DOHH2 (cell line): ENCODE results near the gene RENBP.

Source experiments
- H3F3A ChIP-seq: fragments of 200-600 bp; sonication (generic), shearing (Covaris generic); 2 replicates; pipeline ENCODE4 v1.6.0; 2016; ENCODE audit warnings: antibody characterized with exemption, mild to moderate bottlenecking; ENCODE audit not compliant: control insufficient read depth, insufficient read depth
- H3K27ac ChIP-seq: fragments of 200-600 bp; sonication (generic); 2 replicates; pipeline ENCODE4 v1.5.1; 2014; ENCODE audit warnings: low read depth, mild to moderate bottlenecking, low read length, moderate library complexity
- H3K27me3 ChIP-seq: fragments of 200-600 bp; sonication (generic); 2 replicates; pipeline ENCODE4 v1.6.1; 2014; ENCODE audit warnings: mild to moderate bottlenecking, low read length, mixed read lengths; ENCODE audit not compliant: control insufficient read depth
- H3K36me3 ChIP-seq: fragments of 200-600 bp; sonication (generic); 2 replicates; pipeline ENCODE4 v1.6.1; 2014; ENCODE audit warnings: mild to moderate bottlenecking, low read length, moderate library complexity, mixed read lengths; ENCODE audit not compliant: control insufficient read depth
- H3K4me1 ChIP-seq: fragments of 200-600 bp; sonication (generic); 2 replicates; pipeline ENCODE4 v1.6.1; 2014; ENCODE audit warnings: mild to moderate bottlenecking, low read length, mixed read lengths; ENCODE audit not compliant: control insufficient read depth
- H3K4me2 ChIP-seq: fragments of 200-600 bp; sonication (generic); 2 replicates; pipeline ENCODE4 v1.6.0; 2014; ENCODE audit warnings: mild to moderate bottlenecking, low read length, moderate library complexity
- H3K4me3 ChIP-seq: fragments of 200-600 bp; sonication (generic); 2 replicates; pipeline ENCODE4 v1.5.1; 2014; ENCODE audit warnings: mild to moderate bottlenecking, low read length, mixed read lengths
- H3K79me2 ChIP-seq: fragments of 200-600 bp; sonication (generic); 2 replicates; pipeline ENCODE4 v1.6.1; 2014; ENCODE audit warnings: mild to moderate bottlenecking, low read length, mixed read lengths; ENCODE audit not compliant: control insufficient read depth
- H3K9me2 ChIP-seq: fragments of 200-600 bp; sonication (generic); replicated peaks from 2 replicates; pipeline ENCODE4 v1.6.1; 2014; ENCODE audit warnings: mild to moderate bottlenecking, low read length, mixed read lengths; ENCODE audit not compliant: control insufficient read depth
- H3K9me3 ChIP-seq: fragments of 200-600 bp; sonication (generic); 2 replicates; pipeline ENCODE4 v1.6.1; 2014; ENCODE audit warnings: antibody characterized with exemption, low read length, mixed read lengths; ENCODE audit not compliant: control insufficient read depth, insufficient read depth
- H4K20me1 ChIP-seq: fragments of 200-600 bp; sonication (generic); 2 replicates; pipeline ENCODE4 v1.6.0; 2014; ENCODE audit warnings: low read depth, mild to moderate bottlenecking, antibody characterized with exemption, low read length, moderate library complexity; ENCODE audit not compliant: control insufficient read depth, insufficient read depth
- EZH2phosphoT487 ChIP-seq: fragments of 200-600 bp; sonication (generic); IDR thresholded peaks from 2 replicates; pipeline ENCODE4 v1.6.1; 2017; ENCODE audit warnings: borderline replicate concordance, mild to moderate bottlenecking, antibody characterized with exemption, low read length, moderate library complexity, mixed read lengths
- TF ChIP-seq, protein P1 (sequence below): fragments of 200-600 bp; sonication (generic); IDR thresholded peaks from one replicate; pipeline ENCODE4 v1.5.1; 2014; ENCODE audit warnings: antibody characterized with exemption, mild to moderate bottlenecking, low read depth, low read length; ENCODE audit not compliant: poor library complexity, severe bottlenecking

RENBP gene

GRCh38 chrX:153944800-153945150 is 332 bp upstream of the RENBP start:
- H3K4me2 ChIP-seq = peak overlapping the region; percentile 58
- H3K9me2 ChIP-seq = no peaks in the 10 kb centered on the region
- no peaks in the 10 kb centered on the region for H3K9me3 ChIP-seq
- H3K36me3 ChIP-seq = peaks cover 18% of the 10 kb centered on the region
- H3K27me3 ChIP-seq = no peaks in the 10 kb centered on the region
- no peak for TF ChIP-seq EZH2phosphoT487
- TF ChIP-seq, protein P1, sequence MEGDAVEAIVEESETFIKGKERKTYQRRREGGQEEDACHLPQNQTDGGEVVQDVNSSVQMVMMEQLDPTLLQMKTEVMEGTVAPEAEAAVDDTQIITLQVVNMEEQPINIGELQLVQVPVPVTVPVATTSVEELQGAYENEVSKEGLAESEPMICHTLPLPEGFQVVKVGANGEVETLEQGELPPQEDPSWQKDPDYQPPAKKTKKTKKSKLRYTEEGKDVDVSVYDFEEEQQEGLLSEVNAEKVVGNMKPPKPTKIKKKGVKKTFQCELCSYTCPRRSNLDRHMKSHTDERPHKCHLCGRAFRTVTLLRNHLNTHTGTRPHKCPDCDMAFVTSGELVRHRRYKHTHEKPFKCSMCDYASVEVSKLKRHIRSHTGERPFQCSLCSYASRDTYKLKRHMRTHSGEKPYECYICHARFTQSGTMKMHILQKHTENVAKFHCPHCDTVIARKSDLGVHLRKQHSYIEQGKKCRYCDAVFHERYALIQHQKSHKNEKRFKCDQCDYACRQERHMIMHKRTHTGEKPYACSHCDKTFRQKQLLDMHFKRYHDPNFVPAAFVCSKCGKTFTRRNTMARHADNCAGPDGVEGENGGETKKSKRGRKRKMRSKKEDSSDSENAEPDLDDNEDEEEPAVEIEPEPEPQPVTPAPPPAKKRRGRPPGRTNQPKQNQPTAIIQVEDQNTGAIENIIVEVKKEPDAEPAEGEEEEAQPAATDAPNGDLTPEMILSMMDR = no peak
- H3K27ac ChIP-seq = no peak overlapping the region
- H3K4me3 ChIP-seq = peak overlapping the region; percentile 43
- no peaks in the 10 kb centered on the region for H3K79me2 ChIP-seq
- H4K20me1 ChIP-seq = no peaks in the 10 kb centered on the region; the same call in 1 of the 2 replicates
- H3K4me1 ChIP-seq = peaks cover 11% of the 10 kb centered on the region
- H3F3A ChIP-seq = peaks cover 5% of the 10 kb centered on the region; the same call in 1 of the 2 replicates

DNA sequence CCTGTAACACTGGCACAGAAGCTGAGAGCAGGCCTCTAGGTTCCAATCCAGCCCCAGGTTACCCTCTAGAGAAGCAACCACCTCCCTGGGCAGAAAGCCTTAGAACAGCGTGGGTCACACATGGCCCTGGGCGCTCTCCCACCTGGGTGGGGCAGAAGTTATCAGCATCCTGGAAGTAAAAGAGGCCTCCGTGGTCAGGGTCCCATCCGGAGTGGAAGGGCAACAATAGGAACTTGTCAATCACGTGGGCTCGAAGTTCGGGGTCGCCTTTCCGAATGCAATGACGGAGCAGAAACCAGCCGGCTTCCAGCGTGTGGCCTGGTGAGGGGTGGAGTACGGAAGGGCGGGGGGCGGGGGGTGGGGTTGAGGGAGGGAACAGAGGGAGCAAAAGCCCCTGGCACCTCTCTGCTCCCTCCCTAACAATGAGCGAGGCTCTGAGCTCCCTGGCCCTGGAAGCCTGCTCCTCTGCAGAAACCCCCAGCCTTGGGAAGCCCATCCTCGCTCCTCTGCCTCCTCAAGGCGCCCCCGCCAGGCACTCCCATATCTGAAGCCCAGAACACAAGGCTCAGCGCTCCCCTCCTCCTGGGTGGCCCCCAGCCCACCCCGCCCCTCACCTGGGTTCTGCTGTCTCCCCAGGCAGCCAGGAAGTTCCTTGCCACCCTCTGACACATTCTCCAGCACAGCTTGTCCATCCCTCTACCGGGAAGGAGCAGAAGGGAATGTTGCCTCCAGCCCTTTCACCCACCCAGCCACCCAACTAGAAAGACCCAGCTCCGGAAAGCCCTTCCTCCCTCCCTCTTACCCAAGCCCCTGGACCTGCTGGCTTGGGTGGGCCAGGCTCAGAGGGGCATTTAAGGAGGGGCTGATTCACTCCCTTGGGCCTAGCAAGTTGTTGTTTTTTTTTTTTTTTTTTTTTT is 2.8 kb downstream of the RENBP start:
- peaks cover 4% of the 10 kb centered on the region; the same call in 1 of the 2 replicates for H3K36me3 ChIP-seq
- no peaks in the 10 kb centered on the region for H3K9me2 ChIP-seq
- H3K4me1 ChIP-seq = peaks cover 11% of the 10 kb centered on the region
- no peak overlapping the region for H3K27ac ChIP-seq
- H3F3A ChIP-seq = no peaks in the 10 kb centered on the region
- no peaks in the 10 kb centered on the region for H3K79me2 ChIP-seq
- TF ChIP-seq, protein P1 = no peak
- TF ChIP-seq EZH2phosphoT487 = no peak
- no peaks in the 10 kb centered on the region for H4K20me1 ChIP-seq
- H3K4me3 ChIP-seq = no peak overlapping the region
- H3K9me3 ChIP-seq = no peaks in the 10 kb centered on the region
- H3K27me3 ChIP-seq = no peaks in the 10 kb centered on the region
- H3K4me2 ChIP-seq = no peak overlapping the region

DNA sequence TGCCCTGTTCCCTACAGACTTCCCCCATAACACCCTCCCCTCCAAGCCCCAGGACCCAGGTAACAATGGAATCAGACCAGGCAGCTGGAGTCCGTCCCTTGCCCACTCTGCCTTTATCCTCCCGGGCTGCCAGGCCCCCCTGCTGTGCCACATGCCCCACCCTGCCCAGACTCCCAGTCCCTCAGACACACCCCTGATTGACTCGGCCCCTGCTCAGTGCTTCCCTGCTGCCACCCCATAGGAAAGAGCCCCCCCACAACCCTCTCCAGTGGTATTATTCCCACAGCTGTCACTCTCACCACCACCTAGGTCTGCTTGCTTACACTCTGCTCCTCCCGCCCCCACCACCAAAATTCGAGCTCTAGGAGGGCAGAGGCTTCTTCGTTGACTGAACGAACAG is 4.9 kb downstream of the RENBP start:
- H3K9me2 ChIP-seq = no peaks in the 10 kb centered on the region
- no peaks in the 10 kb centered on the region for H4K20me1 ChIP-seq
- H3K4me2 ChIP-seq = no peak overlapping the region
- no peaks in the 10 kb centered on the region for H3K36me3 ChIP-seq
- peaks cover 11% of the 10 kb centered on the region for H3K4me1 ChIP-seq
- no peak for TF ChIP-seq EZH2phosphoT487
- TF ChIP-seq, protein P1 = no peak
- H3K27ac ChIP-seq = no peak overlapping the region
- H3K9me3 ChIP-seq = no peaks in the 10 kb centered on the region
- peaks cover 9% of the 10 kb centered on the region for H3K79me2 ChIP-seq
- H3F3A ChIP-seq = no peaks in the 10 kb centered on the region
- H3K27me3 ChIP-seq = no peaks in the 10 kb centered on the region
- no peak overlapping the region for H3K4me3 ChIP-seq
